ENCODE results near the gene CYB5D1. TPM values are rescaled to one million over a fixed set of nuclear protein-coding genes. Genes with fewer than 3 reads are reported as not detected.
A peak's percentile ranks its signal among the peaks of the same experiment; 100 is the strongest.

The CYB5D1 gene
- total RNA-seq, 4 donors from 2014 or later = 9.4 to 13.6 (median 11.1) TPM

DNA sequence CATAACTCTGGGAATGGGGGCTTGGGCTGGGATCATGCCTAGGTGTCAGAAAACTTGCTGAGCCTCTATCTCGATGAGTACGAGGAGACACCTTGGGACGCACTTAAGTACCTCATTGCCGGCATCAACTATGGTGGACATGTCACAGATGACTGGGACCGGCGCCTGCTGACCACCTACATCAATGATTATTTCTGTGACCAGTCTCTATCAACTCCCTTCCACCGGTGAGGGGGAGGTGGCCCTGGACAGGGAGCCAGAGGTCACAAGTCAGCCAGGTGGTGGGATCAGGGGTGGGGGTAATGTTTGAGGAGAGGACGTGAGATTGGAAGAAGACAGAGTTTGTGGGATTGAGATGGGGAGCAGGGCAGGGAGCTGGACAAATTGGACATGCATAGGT lies 27.2 kb upstream of the CYB5D1 start:
- 80 to 89% methylated on average over 8 of the region's 8 CpGs for WGBS, 2 donors
- DNase-seq (ENCODE audit: low spot score in 2 of 2) = no peak

GRCh38 chr17:7831233-7831632 lies 26.6 kb upstream of the CYB5D1 start:
- TF ChIP-seq, protein P1, sequence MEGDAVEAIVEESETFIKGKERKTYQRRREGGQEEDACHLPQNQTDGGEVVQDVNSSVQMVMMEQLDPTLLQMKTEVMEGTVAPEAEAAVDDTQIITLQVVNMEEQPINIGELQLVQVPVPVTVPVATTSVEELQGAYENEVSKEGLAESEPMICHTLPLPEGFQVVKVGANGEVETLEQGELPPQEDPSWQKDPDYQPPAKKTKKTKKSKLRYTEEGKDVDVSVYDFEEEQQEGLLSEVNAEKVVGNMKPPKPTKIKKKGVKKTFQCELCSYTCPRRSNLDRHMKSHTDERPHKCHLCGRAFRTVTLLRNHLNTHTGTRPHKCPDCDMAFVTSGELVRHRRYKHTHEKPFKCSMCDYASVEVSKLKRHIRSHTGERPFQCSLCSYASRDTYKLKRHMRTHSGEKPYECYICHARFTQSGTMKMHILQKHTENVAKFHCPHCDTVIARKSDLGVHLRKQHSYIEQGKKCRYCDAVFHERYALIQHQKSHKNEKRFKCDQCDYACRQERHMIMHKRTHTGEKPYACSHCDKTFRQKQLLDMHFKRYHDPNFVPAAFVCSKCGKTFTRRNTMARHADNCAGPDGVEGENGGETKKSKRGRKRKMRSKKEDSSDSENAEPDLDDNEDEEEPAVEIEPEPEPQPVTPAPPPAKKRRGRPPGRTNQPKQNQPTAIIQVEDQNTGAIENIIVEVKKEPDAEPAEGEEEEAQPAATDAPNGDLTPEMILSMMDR (IDR thresholded peaks at IDR 0.05) = no peak
- no peak for TF ChIP-seq EP300 (IDR thresholded peaks at IDR 0.05)
- no peak for TF ChIP-seq POLR2A (IDR thresholded peaks at IDR 0.05)
- 72 to 77% methylated on average over 7 of the region's 7 CpGs for WGBS, 2 donors

More for the DNA sequence above, 27.2 kb upstream of the CYB5D1 start:
- Histone ChIP-seq H3K4me3 (no peak overlapping the region), H3K27ac (no peak overlapping the region), H3K36me3 (no peaks in the 10 kb centered on the region), H3K9me3 (no peaks in the 10 kb centered on the region), H3K4me1 (peaks cover 0 to 12% (median 3%) of the 10 kb centered on the region in 4 donors), H3K27me3 (peaks cover 0 to 18% of the 10 kb centered on the region in 2 donors)
- TF ChIP-seq POLR2A (IDR thresholded peaks at IDR 0.05) = no peak
- TF ChIP-seq, protein P1 (IDR thresholded peaks at IDR 0.05) = no peak
- TF ChIP-seq EP300 (IDR thresholded peaks at IDR 0.05) = no peak

GRCh38 chr17:7832431-7832830 lies 25.4 kb upstream of the CYB5D1 start:
- WGBS, 2 donors = 80 to 81% methylated on average over 10 of the region's 10 CpGs
- Histone ChIP-seq H3K27ac (no peak overlapping the region), H3K36me3 (no peaks in the 10 kb centered on the region), H3K4me3 (no peak overlapping the region), H3K9me3 (no peaks in the 10 kb centered on the region), H3K27me3 (peaks cover 0 to 18% of the 10 kb centered on the region in 2 donors), H3K4me1 (peaks cover 0 to 21% (median 18%) of the 10 kb centered on the region in 4 donors)
- DNase-seq (ENCODE audit: low spot score in 2 of 2) = no peak
- TF ChIP-seq EP300 (IDR thresholded peaks at IDR 0.05) (no peak), POLR2A (IDR thresholded peaks at IDR 0.05) (no peak)
- TF ChIP-seq, protein P1 (IDR thresholded peaks at IDR 0.05) = no peak

More at GRCh38 chr17:7831233-7831632, 26.6 kb upstream of the CYB5D1 start:
- no peaks in the 10 kb centered on the region for H3K36me3 ChIP-seq
- no peaks in the 10 kb centered on the region for H3K9me3 ChIP-seq
- H3K4me1 ChIP-seq = peaks cover 0 to 9% (median 6%) of the 10 kb centered on the region in 4 donors
- no peak overlapping the region for H3K4me3 ChIP-seq
- DNase-seq (ENCODE audit: low spot score in 2 of 2) = no peak
- H3K27ac ChIP-seq = no peak overlapping the region
- H3K27me3 ChIP-seq = peaks cover 0 to 18% of the 10 kb centered on the region in 2 donors

- Histone ChIP-seq H3K27ac (peak overlapping the region in 3 of 4 donors; percentile 96 to 99 (median 97)), H3K9me3 (no peaks in the 10 kb centered on the region), H3K36me3 (no peaks in the 10 kb centered on the region), H3K27me3 (peaks cover 0 to 18% of the 10 kb centered on the region in 2 donors), H3K4me3 (peak overlapping the region; percentile 65 to 95 (median 75)), H3K4me1 (peaks cover 0 to 29% (median 25%) of the 10 kb centered on the region in 4 donors)
- WGBS, 2 donors = 28 to 43% methylated on average over 19 of the region's 19 CpGs
- TF ChIP-seq, protein P1 (IDR thresholded peaks at IDR 0.05) = no peak
- TF ChIP-seq POLR2A (IDR thresholded peaks at IDR 0.05) (no peak), EP300 (IDR thresholded peaks at IDR 0.05) (no peak)
- no peak for DNase-seq (ENCODE audit: low spot score in 2 of 2)
These were observed 24.6 kb upstream of the CYB5D1 start for GRCh38 chr17:7833011-7833794.

Measured in tibial nerve (tissue), 4 donors.